Measurements from ENCODE around the gene ZNF701. TPM values are rescaled to one million over a fixed set of nuclear protein-coding genes. Genes with fewer than 3 reads are reported as not detected.

ZNF701 gene
- total and polyA plus RNA-seq, 2 experiments from 2014 or later: 8.5 to 24.7 TPM

GRCh38 chr19:52527134-52527955, 42.7 kb upstream of the ZNF701 start, which contains the start of gene ZNF808:
Gene ZNF808 (plus strand): TSS chr19:52527668. CDS start chr19:52543285, 15,617 bp downstream.
- H3K9me2 ChIP-seq (ENCODE audit: insufficient read depth): no peaks in the 10 kb centered on the region
- no peaks in the 10 kb centered on the region; the same call in 1 of the 2 replicates for H4K20me1 ChIP-seq (replicated peaks; ENCODE audit: insufficient read depth)
- Mint-ChIP-seq H3K27ac (peak within 1 kb of the TSS; percentile 91), H3K36me3 (ENCODE audit: low read depth) (no peaks in the 10 kb centered on the region; the same call in 2 of the 3 replicates), H3K27me3 (ENCODE audit: insufficient read depth, low read depth, poor library complexity) (peaks cover 11% of the 10 kb centered on the region), H3K4me1 (peaks cover 8% of the 10 kb centered on the region), H3K4me3 (peak within 1 kb of the TSS; percentile 97), H3K9me3 (no peaks in the 10 kb centered on the region; the same call in 1 of the 3 replicates)
- H3F3A ChIP-seq (replicated peaks; ENCODE audit: low read depth): peaks cover 4% of the 10 kb centered on the region
- ATAC-seq (peak; percentile 91), DNase-seq (ENCODE audit: low spot score) (peak; percentile 98)
- H3K4me3 ChIP-seq: peak within 1 kb of the TSS; percentile 99
- TF ChIP-seq POLR2AphosphoS5 (IDR thresholded peaks at IDR 0.05; ENCODE audit: low read depth): peak; percentile 68
- TF ChIP-seq ZNF331 (CRISPR knock-in tag; IDR thresholded peaks at IDR 0.05; ENCODE audit: low read depth): no peak
- peak; percentile 49; the same call in 1 of the 2 replicates for TF ChIP-seq CREB1 (CRISPR knock-in tag; IDR thresholded peaks at IDR 0.05; ENCODE audit: low read depth)
- TF ChIP-seq EZH2 (IDR thresholded peaks at IDR 0.05; ENCODE audit: low read depth, unreplicated experiment): no peak
- no peak for TF ChIP-seq JUNB (IDR thresholded peaks at IDR 0.05; ENCODE audit: unreplicated experiment)
- TF ChIP-seq, protein P1, sequence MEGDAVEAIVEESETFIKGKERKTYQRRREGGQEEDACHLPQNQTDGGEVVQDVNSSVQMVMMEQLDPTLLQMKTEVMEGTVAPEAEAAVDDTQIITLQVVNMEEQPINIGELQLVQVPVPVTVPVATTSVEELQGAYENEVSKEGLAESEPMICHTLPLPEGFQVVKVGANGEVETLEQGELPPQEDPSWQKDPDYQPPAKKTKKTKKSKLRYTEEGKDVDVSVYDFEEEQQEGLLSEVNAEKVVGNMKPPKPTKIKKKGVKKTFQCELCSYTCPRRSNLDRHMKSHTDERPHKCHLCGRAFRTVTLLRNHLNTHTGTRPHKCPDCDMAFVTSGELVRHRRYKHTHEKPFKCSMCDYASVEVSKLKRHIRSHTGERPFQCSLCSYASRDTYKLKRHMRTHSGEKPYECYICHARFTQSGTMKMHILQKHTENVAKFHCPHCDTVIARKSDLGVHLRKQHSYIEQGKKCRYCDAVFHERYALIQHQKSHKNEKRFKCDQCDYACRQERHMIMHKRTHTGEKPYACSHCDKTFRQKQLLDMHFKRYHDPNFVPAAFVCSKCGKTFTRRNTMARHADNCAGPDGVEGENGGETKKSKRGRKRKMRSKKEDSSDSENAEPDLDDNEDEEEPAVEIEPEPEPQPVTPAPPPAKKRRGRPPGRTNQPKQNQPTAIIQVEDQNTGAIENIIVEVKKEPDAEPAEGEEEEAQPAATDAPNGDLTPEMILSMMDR (conservative IDR thresholded peaks at IDR 0.05; ENCODE audit: low read depth in 2 of 2): peak; percentile 62 to 69
- H3K4me2 ChIP-seq: peak within 1 kb of the TSS; percentile 93
- H3K27ac ChIP-seq (ENCODE audit: low read depth): peak within 1 kb of the TSS; percentile 92
- H2AFZ ChIP-seq: peak within 1 kb of the TSS; percentile 89
- peaks cover 6% of the 10 kb centered on the region for H3K4me1 ChIP-seq (ENCODE audit: insufficient read depth)
- no peaks in the 10 kb centered on the region for H3K27me3 ChIP-seq (ENCODE audit: insufficient read depth)
- peaks cover 14% of the 10 kb centered on the region; the same call in 1 of the 2 replicates for H3K79me2 ChIP-seq (replicated peaks; ENCODE audit: insufficient read depth)
- H3K36me3 ChIP-seq (ENCODE audit: insufficient read depth): no peaks in the 10 kb centered on the region

- ATAC-seq (peak; percentile 54), DNase-seq (ENCODE audit: low spot score) (peak; percentile 46)
- H3K4me3 Mint-ChIP-seq: peak overlapping the region; percentile 97
- Histone ChIP-seq H3K4me1 (ENCODE audit: insufficient read depth) (peaks cover 6% of the 10 kb centered on the region), H4K20me1 (replicated peaks; ENCODE audit: insufficient read depth) (no peaks in the 10 kb centered on the region; the same call in 1 of the 2 replicates), H3K4me3 (peak overlapping the region; percentile 99), H3K27me3 (ENCODE audit: insufficient read depth) (no peaks in the 10 kb centered on the region), H3K9me2 (ENCODE audit: insufficient read depth) (no peaks in the 10 kb centered on the region), H2AFZ (peak overlapping the region; percentile 89), H3K27ac (ENCODE audit: low read depth) (no peak overlapping the region), H3K4me2 (peak overlapping the region; percentile 93), H3K36me3 (ENCODE audit: insufficient read depth) (no peaks in the 10 kb centered on the region), H3F3A (replicated peaks; ENCODE audit: low read depth) (peaks cover 4% of the 10 kb centered on the region), H3K79me2 (replicated peaks; ENCODE audit: insufficient read depth) (peaks cover 15% of the 10 kb centered on the region)
- peaks cover 10% of the 10 kb centered on the region for H3K27me3 Mint-ChIP-seq (ENCODE audit: insufficient read depth, low read depth, poor library complexity)
- H3K36me3 Mint-ChIP-seq (ENCODE audit: low read depth): no peaks in the 10 kb centered on the region; the same call in 2 of the 3 replicates
- peaks cover 7% of the 10 kb centered on the region for H3K4me1 Mint-ChIP-seq
- H3K9me3 Mint-ChIP-seq: no peaks in the 10 kb centered on the region; the same call in 1 of the 3 replicates
- H3K27ac Mint-ChIP-seq: peak overlapping the region; percentile 91
- TF ChIP-seq ZNF331 (CRISPR knock-in tag; IDR thresholded peaks at IDR 0.05; ENCODE audit: low read depth): no peak
- no peak for TF ChIP-seq NANOG (IDR thresholded peaks at IDR 0.05; ENCODE audit: borderline replicate concordance)
- no peak for TF ChIP-seq POLR2AphosphoS5 (IDR thresholded peaks at IDR 0.05; ENCODE audit: low read depth)
- no peak for TF ChIP-seq JUNB (IDR thresholded peaks at IDR 0.05; ENCODE audit: unreplicated experiment)
- no peak for TF ChIP-seq REST (IDR thresholded peaks at IDR 0.05; ENCODE audit: unreplicated experiment)
- no peak for TF ChIP-seq STAT1 (IDR thresholded peaks at IDR 0.05; ENCODE audit: unreplicated experiment)
- TF ChIP-seq, protein P1 (conservative IDR thresholded peaks at IDR 0.05; ENCODE audit: low read depth in 2 of 2): no peak
- TF ChIP-seq ZNF114 (CRISPR knock-in tag; IDR thresholded peaks at IDR 0.05): no peak
- no peak for TF ChIP-seq EZH2 (IDR thresholded peaks at IDR 0.05; ENCODE audit: low read depth, unreplicated experiment)
- TF ChIP-seq EZH2phosphoT487 (IDR thresholded peaks at IDR 0.05; ENCODE audit: unreplicated experiment): no peak
Measured at GRCh38 chr19:52527956-52528351, 42.1 kb upstream of the ZNF701 start.

Data from GM23338 (cell line).